Body of pancreas (tissue), 4 donors: ENCODE results near the gene KRT36. TPM values are rescaled to one million over a fixed set of nuclear protein-coding genes. Genes with fewer than 3 reads are reported as not detected.

Source experiments
- ATAC-seq: fragments of 150-250 bp; one replicate; pipeline ENCODE4 v1.9.1; 2016
- DNase-seq, 4 donors: peaks; one replicate each; pipeline ENCODE4 v3.0.0-alpha.2; 2019
- H3K27ac ChIP-seq, 4 donors: fragments of 200-600 bp; sonication (generic); 1 replicate in 3 of 4; 2 replicates in 1 of 4; pipeline versions ENCODE4 v1.5.1 to v1.6.1; 2016 to 2019; ENCODE audit warnings: mild to moderate bottlenecking in 1 of 4, mixed read lengths in 1 of 4, moderate library complexity in 1 of 4
- H3K27me3 ChIP-seq, 2 donors: fragments of 200-600 bp; sonication (generic); one replicate each; pipeline ENCODE4 v1.6.0; 2016; ENCODE audit warnings: mild to moderate bottlenecking in 1 of 2
- H3K36me3 ChIP-seq, 2 donors: fragments of 200-600 bp; sonication (generic); replicated peaks in 1 of 2; 2 replicates each; pipeline ENCODE4 v1.5.1; 2016; ENCODE audit warnings: low read depth in 2 of 2; ENCODE audit not compliant: insufficient read depth in 1 of 2
- H3K4me1 ChIP-seq: fragments of 200-600 bp; sonication (generic); one replicate; pipeline ENCODE4 v1.6.0; 2016
- H3K4me3 ChIP-seq, 2 donors: fragments of 200-600 bp; sonication (generic); 1 replicate in 1 of 2; 2 replicates in 1 of 2; pipeline ENCODE4 v1.5.1; 2016 to 2019
- H3K9me3 ChIP-seq, 3 donors: fragments of 200-600 bp; sonication (generic); 1 replicate in 2 of 3; 2 replicates in 1 of 3; pipeline ENCODE4 v1.5.1; 2016
- CTCF ChIP-seq, 7 experiments: fragments of 450-650 bp in 4 of 7; fragments of 200-600 bp in 3 of 7; sonication (generic) in 3 of 7; IDR thresholded peaks; one replicate each; pipeline ENCODE4 v1.5.1; 2016 to 2019; ENCODE audit warnings: antibody characterized with exemption in 7 of 7
- POLR2A ChIP-seq, 3 donors: fragments of 450-650 bp; IDR thresholded peaks; one replicate each; pipeline ENCODE4 v1.6.1; 2016; ENCODE audit warnings: antibody characterized with exemption in 3 of 3, mild to moderate bottlenecking in 2 of 3
- WGBS, 2 donors: methylation state at CpG; one replicate each; pipeline ENCODE4 v1.1.5; 2017; 5-methylcytosine and 5-hydroxymethylcytosine counted together
- intact Hi-C: fragments of 100-400 bp; cut with DNase I; formaldehyde crosslinking; loops from one replicate; pipeline ENCODE4 v1.15.1; 2023
- total RNA-seq, 2 donors: library from RNA; depleted of rRNA; stranded (reverse); fragments of >200 nt; gene quantifications; one replicate each; pipeline ENCODE4 v1.1.0, GENCODE V29; 2016

KRT36 gene
- total RNA-seq, 2 donors from 2014 or later = not detected

- no peak overlapping the region for H3K27ac ChIP-seq
- TF ChIP-seq CTCF (IDR thresholded peaks at IDR 0.05) (no peak), POLR2A (IDR thresholded peaks at IDR 0.05) (no peak)
- no peak overlapping the region for H3K4me3 ChIP-seq
- intact Hi-C loops = no loop called here
- H3K4me1 ChIP-seq = no peaks in the 10 kb centered on the region
- WGBS, 2 donors = 71 to 80% methylated on average over 7 of the region's 7 CpGs
- H3K9me3 ChIP-seq = no peaks in the 10 kb centered on the region
- no peak for DNase-seq
- no peaks in the 10 kb centered on the region for H3K27me3 ChIP-seq
- H3K36me3 ChIP-seq = no peaks in the 10 kb centered on the region
- ATAC-seq = no peak
Observed at GRCh38 chr17:41536741-41537613, 47.3 kb upstream of the KRT36 start.

- Histone ChIP-seq H3K27ac (no peak overlapping the region), H3K27me3 (no peaks in the 10 kb centered on the region), H3K4me3 (no peak overlapping the region), H3K4me1 (no peaks in the 10 kb centered on the region), H3K36me3 (no peaks in the 10 kb centered on the region), H3K9me3 (no peaks in the 10 kb centered on the region)
- DNase-seq (no peak), ATAC-seq (no peak)
- intact Hi-C loops = no loop called here
- 22 to 63% methylated on average over 4 to 14 of the region's 15 CpGs for WGBS, 2 donors
- no peak for TF ChIP-seq POLR2A (IDR thresholded peaks at IDR 0.05)
- TF ChIP-seq CTCF (IDR thresholded peaks at IDR 0.05) = no peak
Observed at GRCh38 chr17:41535764-41536481, 46.2 kb upstream of the KRT36 start.

GRCh38 chr17:41534899-41535546, 45.3 kb upstream of the KRT36 start:
- Histone ChIP-seq H3K4me3 (no peak overlapping the region), H3K27ac (no peak overlapping the region), H3K4me1 (peaks cover 4% of the 10 kb centered on the region), H3K9me3 (no peaks in the 10 kb centered on the region), H3K36me3 (no peaks in the 10 kb centered on the region), H3K27me3 (no peaks in the 10 kb centered on the region)
- WGBS, 2 donors = 46 to 57% methylated on average over 4 to 7 of the region's 7 CpGs
- intact Hi-C loops = no loop called here
- DNase-seq = no peak
- no peak for TF ChIP-seq CTCF (IDR thresholded peaks at IDR 0.05)
- no peak for ATAC-seq

- WGBS, 2 donors = 67 to 73% methylated on average over 7 of the region's 7 CpGs
- ATAC-seq = no peak
- DNase-seq = no peak
- TF ChIP-seq POLR2A (IDR thresholded peaks at IDR 0.05) (no peak), CTCF (IDR thresholded peaks at IDR 0.05) (no peak)
- no peaks in the 10 kb centered on the region for H3K36me3 ChIP-seq
- H3K27me3 ChIP-seq = no peaks in the 10 kb centered on the region
- H3K4me1 ChIP-seq = peaks cover 14% of the 10 kb centered on the region
- H3K27ac ChIP-seq = no peak overlapping the region
- no peaks in the 10 kb centered on the region for H3K9me3 ChIP-seq
- intact Hi-C loops = no loop called here
- no peak overlapping the region for H3K4me3 ChIP-seq
Observed at GRCh38 chr17:41533613-41534012, 43.9 kb upstream of the KRT36 start.
